PFSK-1 (cell line): Measurements from ENCODE around the gene CHST11.

Experiments used
- FOXP2 ChIP-seq: optimal IDR thresholded peaks from 2 replicates; pipeline ENCODE3; 2011; ENCODE audit warnings: borderline replicate concordance, control low read depth, inconsistent platforms; ENCODE audit not compliant: insufficient read depth; ENCODE audit errors: extremely low read length, extremely low read depth
- POLR2AphosphoS5 ChIP-seq: IDR thresholded peaks from 2 replicates; pipeline ENCODE4 v1.6.1; 2012; ENCODE audit warnings: low read depth, mild to moderate bottlenecking, control low read depth, low read length, moderate library complexity
- SIN3A ChIP-seq: IDR thresholded peaks from 2 replicates; pipeline ENCODE4 v1.6.1; 2012; ENCODE audit warnings: mild to moderate bottlenecking, low read length, moderate library complexity, borderline replicate concordance; ENCODE audit not compliant: insufficient read depth
- TAF1 ChIP-seq: IDR thresholded peaks from 2 replicates; pipeline ENCODE4 v1.6.1; 2012; ENCODE audit warnings: low read length, control low read depth, borderline replicate concordance; ENCODE audit not compliant: insufficient read depth
- TF ChIP-seq, protein P1 (sequence below), 2 experiments: IDR thresholded peaks; 2 replicates each; pipeline versions ENCODE4 v1.6.1 to v1.8.0; 2011 to 2012; ENCODE audit warnings: low read depth in 2 of 2, low read length in 2 of 2, control low read depth in 1 of 2, inconsistent platforms in 1 of 2, mild to moderate bottlenecking in 1 of 2, moderate library complexity in 1 of 2; ENCODE audit not compliant: insufficient read depth in 1 of 2

Gene CHST11

DNA sequence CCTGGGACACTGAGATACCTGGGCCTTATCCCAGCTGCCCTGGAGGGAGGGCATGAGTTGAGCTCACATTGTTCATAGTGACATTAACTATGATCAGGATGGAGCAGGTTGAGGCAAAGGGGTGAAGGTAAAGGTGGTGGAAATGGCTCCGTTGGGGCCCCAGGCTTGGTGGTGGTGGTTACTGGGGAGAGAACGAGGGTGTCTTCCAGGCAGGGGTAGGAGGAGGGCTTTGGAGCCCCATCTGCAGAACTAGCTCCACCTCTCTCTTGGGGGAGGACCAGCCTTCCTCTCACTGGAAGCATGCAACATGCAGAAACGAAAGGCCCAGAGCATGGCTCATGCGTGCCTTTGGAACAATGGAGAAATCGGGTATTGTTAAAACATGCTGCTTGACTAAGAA, 284.3 kb downstream of the CHST11 start:
- TF ChIP-seq TAF1 = no peak
- TF ChIP-seq SIN3A = no peak
- TF ChIP-seq POLR2AphosphoS5 = no peak
- TF ChIP-seq, protein P1, sequence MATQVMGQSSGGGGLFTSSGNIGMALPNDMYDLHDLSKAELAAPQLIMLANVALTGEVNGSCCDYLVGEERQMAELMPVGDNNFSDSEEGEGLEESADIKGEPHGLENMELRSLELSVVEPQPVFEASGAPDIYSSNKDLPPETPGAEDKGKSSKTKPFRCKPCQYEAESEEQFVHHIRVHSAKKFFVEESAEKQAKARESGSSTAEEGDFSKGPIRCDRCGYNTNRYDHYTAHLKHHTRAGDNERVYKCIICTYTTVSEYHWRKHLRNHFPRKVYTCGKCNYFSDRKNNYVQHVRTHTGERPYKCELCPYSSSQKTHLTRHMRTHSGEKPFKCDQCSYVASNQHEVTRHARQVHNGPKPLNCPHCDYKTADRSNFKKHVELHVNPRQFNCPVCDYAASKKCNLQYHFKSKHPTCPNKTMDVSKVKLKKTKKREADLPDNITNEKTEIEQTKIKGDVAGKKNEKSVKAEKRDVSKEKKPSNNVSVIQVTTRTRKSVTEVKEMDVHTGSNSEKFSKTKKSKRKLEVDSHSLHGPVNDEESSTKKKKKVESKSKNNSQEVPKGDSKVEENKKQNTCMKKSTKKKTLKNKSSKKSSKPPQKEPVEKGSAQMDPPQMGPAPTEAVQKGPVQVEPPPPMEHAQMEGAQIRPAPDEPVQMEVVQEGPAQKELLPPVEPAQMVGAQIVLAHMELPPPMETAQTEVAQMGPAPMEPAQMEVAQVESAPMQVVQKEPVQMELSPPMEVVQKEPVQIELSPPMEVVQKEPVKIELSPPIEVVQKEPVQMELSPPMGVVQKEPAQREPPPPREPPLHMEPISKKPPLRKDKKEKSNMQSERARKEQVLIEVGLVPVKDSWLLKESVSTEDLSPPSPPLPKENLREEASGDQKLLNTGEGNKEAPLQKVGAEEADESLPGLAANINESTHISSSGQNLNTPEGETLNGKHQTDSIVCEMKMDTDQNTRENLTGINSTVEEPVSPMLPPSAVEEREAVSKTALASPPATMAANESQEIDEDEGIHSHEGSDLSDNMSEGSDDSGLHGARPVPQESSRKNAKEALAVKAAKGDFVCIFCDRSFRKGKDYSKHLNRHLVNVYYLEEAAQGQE (IDR thresholded peaks at IDR 0.05; ENCODE audit: insufficient read depth in 1 of 2, low read depth in 2 of 2, low read length in 2 of 2) = no peak
- TF ChIP-seq FOXP2 = no peak

DNA sequence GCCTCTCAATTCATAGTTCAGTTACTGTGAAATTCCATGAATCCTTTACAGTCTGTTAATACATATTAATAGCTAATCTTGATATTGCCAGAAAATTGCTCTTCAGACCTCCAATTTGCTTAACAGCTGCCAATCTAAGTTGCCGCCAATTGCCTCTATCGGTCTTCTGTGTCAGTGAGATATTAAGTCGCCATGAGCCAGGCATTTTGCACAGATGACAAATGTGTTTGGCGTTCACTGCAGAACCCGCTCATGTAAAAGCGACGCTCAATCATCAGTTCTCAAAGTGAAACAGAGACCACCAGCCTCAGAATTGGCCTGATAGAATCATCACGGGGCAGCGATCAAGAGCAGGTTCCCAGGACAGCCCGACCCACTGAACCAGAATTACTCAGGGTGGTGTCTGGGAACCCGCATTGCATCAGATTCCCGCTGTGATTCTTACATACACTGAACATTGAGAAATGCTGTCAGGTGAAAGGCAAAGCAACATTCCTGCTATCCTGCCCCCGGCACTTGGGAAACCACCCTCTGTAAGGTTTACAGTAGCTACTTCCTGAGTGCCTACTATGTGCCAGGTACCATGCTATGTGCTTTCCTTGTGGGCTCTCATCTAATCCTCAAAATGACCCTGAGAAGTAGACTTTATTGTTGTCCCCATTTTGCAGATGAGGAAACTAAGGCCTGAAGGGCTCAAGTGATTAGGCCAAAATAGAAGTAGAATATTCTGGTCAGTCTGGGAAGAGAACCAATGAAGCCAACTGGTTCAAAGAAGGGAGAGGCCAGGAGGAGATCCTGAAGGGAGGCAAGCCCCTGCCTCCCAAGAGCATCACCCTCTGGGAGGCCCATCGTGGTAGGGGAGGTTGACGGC, 285.0 kb downstream of the CHST11 start:
- no peak for TF ChIP-seq SIN3A

DNA sequence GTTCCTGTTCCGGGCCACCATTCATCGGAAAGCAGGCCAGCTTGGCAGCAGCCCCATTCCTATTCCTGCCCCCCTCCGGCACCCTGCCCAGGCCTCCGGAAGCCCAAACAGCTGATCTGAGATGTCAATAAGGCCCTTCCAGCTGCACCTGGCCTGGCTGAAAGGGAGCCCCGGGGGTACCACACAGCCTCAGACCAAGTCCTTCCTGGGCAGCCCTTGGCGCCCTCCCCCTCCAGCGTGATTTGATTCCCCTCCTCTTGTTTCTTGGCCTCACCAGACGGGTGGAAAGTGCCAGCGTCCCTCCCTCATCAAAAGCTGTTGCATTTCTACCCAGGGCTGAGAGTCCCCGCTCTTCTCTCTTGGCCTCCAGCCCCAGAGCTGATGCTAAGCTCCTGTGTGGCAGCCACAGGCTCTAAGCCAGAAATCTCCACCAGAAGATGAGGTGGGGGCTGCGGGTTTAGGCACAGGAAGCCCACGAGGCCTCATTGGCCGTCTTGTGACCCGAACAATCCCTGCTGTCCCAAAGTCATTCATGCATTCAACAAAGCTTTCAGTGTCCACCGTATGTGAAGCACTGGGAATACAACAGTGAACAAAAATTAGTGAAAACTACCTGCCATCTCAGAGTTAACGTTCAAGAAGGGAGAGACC, 285.9 kb downstream of the CHST11 start:
- no peak for TF ChIP-seq TAF1
- no peak for TF ChIP-seq POLR2AphosphoS5
- TF ChIP-seq SIN3A = no peak
- peak; percentile 45 for TF ChIP-seq FOXP2

DNA sequence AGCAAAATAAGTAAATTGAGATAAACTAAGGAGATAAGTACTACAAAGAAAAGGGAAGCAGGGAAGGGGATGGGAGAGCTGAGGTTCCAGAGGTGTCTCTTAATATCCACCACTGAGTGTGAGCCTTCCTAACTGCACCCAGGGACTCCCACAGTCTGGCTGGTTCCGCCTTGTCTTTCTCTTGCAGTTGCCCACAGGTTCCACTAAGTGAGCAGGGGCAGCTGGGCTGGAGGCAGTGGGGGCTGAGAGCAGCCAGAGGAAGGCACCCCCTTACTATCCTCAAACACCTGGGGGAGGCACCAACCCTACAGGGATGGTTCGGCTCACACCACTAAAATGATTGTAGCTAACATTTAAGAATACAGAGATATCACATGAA, 286.4 kb downstream of the CHST11 start:
- TF ChIP-seq FOXP2 (no peak), POLR2AphosphoS5 (no peak), SIN3A (no peak), TAF1 (no peak)
- TF ChIP-seq, protein P1 (IDR thresholded peaks at IDR 0.05; ENCODE audit: insufficient read depth in 1 of 2, low read depth in 2 of 2, low read length in 2 of 2) = no peak

DNA sequence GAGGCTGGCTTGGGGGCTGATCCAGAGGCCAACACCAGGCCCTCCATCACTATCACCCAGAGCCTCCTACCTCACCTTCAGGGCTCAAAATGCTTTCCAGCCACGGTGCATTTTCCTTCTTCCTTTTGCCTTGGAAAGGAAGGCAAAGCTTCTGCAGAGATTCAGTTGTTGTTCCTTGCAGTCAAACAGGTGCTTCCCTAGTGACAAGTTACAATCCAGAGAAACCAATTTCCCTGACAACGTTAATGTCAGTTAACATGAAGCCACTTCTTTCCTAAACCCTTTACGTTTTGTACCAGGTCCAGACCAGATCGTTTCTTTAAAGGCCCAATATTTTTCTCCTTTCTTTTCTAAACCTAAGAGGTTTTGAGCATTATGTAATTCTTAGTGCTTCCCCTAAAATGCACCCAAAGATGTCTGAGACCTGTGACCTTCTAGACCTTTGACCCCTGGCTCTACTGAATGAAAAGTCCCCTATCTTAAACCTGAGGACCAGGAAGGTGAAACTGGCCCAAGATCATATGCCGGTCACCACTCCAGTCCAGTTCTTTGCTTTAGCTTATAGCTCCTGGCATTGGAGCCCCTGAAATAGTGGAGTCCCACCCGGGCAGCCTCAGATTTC, 289.8 kb downstream of the CHST11 start:
- TF ChIP-seq TAF1 = no peak
- no peak for TF ChIP-seq POLR2AphosphoS5
- no peak for TF ChIP-seq SIN3A
- TF ChIP-seq, protein P1 (IDR thresholded peaks at IDR 0.05; ENCODE audit: insufficient read depth in 1 of 2, low read depth in 2 of 2, low read length in 2 of 2) = no peak
- TF ChIP-seq FOXP2 = no peak
